Caki2 (cell line): Measurements from ENCODE around the gene TMEM26. TPM values are rescaled to one million over a fixed set of nuclear protein-coding genes. Genes with fewer than 3 reads are reported as not detected.

Experiments used
- DNase-seq: peaks from one replicate; pipeline ENCODE4 v3.0.0-alpha.2; 2015; ENCODE audit warnings: low read depth
- in situ Hi-C: cut with HindIII; loops from 2 replicates; pipeline ENCODE4 v1.10.0; 2016; ENCODE audit warnings: low sequenced_read_pairs, low pct_unique_long_range_greater_than_20kb, mixed read lengths
- total RNA-seq: library from RNA; depleted of rRNA; stranded (reverse); fragments of >200 nt; shearing (Covaris generic); gene quantifications from 2 replicates; pipeline ENCODE4 v1.2.3, GENCODE V29; 2014; ENCODE audit warnings: low replicate concordance; rRNA removed

Gene TMEM26
- total RNA-seq, 1 experiment from 2014 or later, result not detected

DNA sequence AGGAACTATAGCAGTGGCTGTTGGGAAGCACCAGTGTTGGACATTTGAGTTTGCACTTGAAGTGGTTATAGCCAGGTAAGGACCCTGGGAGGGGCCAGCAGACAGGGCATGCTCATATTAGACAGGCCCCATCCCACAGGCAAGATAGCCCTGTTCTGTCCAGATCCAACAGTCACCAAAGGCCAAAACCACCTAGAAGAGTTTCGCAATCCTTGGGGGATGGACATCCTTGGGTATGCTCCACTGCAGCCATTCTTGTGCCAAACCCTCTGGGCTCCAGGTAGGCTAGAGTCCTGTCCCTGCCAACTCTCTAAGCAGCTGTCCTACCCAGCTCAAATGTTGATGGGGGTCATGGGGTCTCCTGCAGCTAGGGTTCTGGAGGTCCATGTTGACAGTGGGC is 76.8 kb downstream of the TMEM26 start:
- in situ Hi-C loops, result no loop called here
- no peak for DNase-seq

DNA sequence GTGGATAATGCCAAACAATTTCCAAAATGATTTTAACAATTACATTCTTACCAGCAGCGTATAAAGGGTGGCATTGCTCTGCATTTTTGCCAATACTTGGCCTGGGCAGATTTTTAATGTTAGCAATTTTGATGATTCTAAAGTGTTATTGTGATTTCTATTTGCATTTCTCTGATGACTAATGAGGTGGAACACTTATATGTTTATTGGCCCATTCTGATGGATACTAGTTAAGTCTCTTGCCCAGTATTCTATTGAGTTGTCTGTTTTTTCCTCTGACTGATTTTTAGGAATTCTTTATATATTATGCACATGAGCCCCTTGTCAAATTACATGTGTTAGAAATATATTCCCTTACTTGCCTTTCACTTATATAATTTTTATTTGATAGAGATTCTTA is 86.8 kb downstream of the TMEM26 start:
- in situ Hi-C loops, result no loop called here
- DNase-seq, result no peak

DNA sequence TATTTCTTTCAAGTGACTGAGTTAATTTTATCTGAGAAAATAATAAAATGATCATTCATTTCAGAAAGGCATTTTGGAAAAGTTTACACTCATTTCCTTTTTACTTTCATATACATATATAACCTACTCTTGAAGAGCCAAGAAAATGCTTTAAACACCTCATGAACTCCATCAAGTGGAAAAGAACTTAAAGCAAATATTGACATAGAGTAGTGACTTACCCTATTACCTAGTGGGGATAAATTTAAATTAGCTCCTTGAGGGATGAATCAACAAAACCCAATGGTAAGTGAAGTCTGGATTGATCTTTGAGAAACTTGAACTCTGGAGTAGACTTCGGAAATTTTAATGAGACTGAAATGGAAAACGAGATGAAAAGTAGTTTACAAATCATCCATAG is 88.6 kb downstream of the TMEM26 start:
- in situ Hi-C loops, result no loop called here
- DNase-seq, result no peak

DNA sequence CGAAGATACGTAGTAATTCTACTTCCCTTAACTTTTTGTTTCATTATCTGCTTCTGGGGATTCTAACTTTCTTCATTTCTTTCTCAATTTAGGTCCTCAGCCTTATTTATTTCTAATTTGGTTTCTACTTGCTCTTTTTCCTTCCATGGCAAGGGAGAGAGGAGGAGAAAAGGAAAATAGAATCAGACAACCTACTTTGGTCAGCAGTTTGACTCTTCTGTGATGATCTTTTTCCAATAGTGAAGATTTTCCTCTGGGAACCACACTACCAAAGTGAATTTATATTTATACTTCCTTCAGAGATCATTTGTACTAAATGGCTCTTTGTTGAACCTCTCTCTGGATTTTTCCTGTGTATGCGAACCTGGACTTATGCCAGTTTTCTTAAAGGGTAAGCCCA is 90.2 kb downstream of the TMEM26 start:
- no peak for DNase-seq
- in situ Hi-C loops, result no loop called here

DNA sequence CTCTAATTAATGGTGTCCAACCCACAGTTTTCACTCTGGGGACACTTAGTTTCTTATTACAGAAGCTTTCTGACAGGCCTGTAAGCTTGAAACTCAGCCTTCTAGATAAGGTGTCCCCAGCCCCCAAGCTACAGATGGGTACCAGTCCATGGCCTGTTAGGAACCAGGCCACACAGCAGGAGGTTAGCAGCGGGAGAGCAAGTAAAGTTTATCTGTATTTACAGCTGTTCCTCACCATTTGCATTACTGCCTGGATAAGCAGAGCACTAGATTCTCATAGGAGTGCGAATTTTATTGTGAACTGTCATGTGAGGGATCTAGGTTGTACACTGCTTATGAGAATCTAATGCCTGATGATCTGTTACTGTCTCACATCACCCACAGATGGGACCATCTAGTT is 93.7 kb downstream of the TMEM26 start:
- in situ Hi-C loops, result no loop called here
- DNase-seq, result no peak

DNA sequence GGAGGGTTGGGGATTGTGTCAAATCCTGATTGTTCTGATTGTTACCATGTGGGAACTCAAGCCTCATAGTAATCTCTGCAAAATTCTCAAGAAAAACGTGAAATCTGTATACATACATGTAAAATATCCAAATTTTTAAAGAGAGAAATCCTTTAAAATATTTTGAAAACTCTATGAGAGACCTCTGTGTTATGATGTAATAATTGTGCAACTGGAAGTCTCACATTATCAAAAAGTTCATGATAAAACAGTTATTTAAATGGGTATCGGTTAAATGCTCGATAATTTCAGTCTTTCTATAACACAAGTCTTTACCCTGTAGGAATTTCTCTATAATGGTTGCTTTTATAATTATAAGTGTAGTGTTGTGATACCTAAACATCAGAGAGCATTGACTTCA is 95.5 kb downstream of the TMEM26 start:
- in situ Hi-C loops, result no loop called here
- DNase-seq, result no peak

Other genes with a start within 250 kb of the TMEM26 start
- 0.24 and 1.6 TPM in 2 replicates for gene CABCOCO1, start 209.5 kb upstream of the TMEM26 start, total RNA-seq